Astrocyte of the spinal cord (primary cell): ENCODE data around the gene TRIM75.

Experiments
- DNase-seq: peaks from one replicate; pipeline ENCODE4 v3.0.0; 2011; ENCODE audit warnings: low read depth, low spot score
- H3K4me3 ChIP-seq: 2 replicates; pipeline ENCODE4 v1.5.1; 2011; ENCODE audit warnings: low read depth, mild to moderate bottlenecking, low read length, moderate library complexity
- in situ Hi-C: cut with HindIII; loops from 2 replicates; pipeline ENCODE4 v1.10.0; 2017; ENCODE audit warnings: low sequenced_read_pairs
- TF ChIP-seq, protein P1 (sequence below): IDR thresholded peaks from 2 replicates; pipeline ENCODE4 v1.5.1; 2012; ENCODE audit warnings: low read depth, mild to moderate bottlenecking, low read length, inconsistent platforms

The TRIM75 gene

DNA sequence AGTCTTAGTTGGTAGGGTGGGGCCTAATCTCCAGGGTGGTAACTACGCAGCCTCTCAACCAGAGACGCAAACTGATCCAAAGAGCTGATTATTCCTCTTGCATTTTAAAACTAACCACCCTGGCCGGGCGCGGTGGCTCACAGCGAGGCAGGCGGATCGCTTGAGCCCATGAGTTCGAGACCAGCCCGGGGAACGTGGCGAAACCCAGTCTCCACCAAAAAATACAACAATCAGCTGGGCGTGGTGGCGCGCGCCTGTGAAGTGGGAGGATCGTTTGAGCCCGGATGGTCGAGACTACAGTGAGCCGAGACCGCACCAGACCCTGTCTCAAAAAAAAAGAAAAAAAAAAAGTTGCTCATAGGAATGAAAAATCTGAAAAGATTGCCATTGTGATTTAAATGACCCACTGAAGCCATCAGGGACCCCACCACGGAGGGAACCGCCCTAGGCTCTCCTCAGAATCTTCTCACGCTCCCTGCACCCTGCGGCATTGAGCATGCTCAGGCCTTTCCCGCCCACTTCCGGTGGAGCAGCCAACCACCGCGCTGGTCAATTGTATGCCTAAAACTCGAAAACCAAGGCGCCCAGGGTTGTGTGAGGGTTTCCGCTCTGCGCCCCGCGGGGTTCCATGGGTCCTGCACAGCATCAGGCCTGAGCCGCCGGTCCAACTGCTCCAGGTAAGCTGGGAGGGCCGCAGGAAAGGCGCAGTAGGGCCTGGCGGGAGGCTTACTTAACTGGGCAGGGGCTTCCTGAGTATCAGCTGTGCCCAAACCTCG, 22.0 kb upstream of the TRIM75 start, which contains the start of gene TRIM60:
Gene TRIM60, plus strand, starts transcription at position 564 of the 776 bp plus-strand sequence. CDS start 8,074 bp downstream, outside the sequence.
- in situ Hi-C loops: no loop called here
- H3K4me3 ChIP-seq: no peak within 1 kb of the TSS
- no peak for DNase-seq
- TF ChIP-seq, protein P1, sequence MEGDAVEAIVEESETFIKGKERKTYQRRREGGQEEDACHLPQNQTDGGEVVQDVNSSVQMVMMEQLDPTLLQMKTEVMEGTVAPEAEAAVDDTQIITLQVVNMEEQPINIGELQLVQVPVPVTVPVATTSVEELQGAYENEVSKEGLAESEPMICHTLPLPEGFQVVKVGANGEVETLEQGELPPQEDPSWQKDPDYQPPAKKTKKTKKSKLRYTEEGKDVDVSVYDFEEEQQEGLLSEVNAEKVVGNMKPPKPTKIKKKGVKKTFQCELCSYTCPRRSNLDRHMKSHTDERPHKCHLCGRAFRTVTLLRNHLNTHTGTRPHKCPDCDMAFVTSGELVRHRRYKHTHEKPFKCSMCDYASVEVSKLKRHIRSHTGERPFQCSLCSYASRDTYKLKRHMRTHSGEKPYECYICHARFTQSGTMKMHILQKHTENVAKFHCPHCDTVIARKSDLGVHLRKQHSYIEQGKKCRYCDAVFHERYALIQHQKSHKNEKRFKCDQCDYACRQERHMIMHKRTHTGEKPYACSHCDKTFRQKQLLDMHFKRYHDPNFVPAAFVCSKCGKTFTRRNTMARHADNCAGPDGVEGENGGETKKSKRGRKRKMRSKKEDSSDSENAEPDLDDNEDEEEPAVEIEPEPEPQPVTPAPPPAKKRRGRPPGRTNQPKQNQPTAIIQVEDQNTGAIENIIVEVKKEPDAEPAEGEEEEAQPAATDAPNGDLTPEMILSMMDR: no peak

GRCh38 chr4:165048170-165048569, 5.5 kb upstream of the TRIM75 start:
- no peak for DNase-seq
- TF ChIP-seq, protein P1: no peak
- in situ Hi-C loops: no loop called here
- no peak overlapping the region for H3K4me3 ChIP-seq

DNA sequence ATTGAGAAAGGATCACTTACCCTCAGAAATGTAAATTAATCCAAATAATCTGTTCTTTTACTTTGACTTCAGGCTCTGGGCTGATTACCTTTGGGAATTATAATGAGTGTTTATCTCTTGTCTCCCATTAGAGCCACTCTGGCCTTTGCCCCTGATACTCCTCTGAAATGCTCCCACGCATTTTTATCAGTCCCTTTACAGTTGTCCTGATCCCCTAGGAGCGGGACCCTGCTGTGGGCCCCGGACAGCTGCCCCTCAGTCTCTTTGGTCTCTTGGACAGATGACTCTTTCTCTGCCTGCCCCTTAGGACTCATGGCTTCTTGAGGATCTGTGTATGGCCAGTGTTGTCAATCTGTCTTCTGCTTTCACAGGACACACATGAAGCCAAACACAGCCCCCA, 1.0 kb upstream of the TRIM75 start:
- in situ Hi-C loops: no loop called here
- TF ChIP-seq, protein P1: no peak
- H3K4me3 ChIP-seq: no peak overlapping the region
- DNase-seq: no peak

GRCh38 chr4:165055601-165056000, 1.9 kb downstream of the TRIM75 start:
- in situ Hi-C loops: no loop called here
- H3K4me3 ChIP-seq: no peak overlapping the region
- TF ChIP-seq, protein P1: no peak
- no peak for DNase-seq

GRCh38 chr4:165058666-165059065, 5.0 kb downstream of the TRIM75 start:
- TF ChIP-seq, protein P1: no peak
- DNase-seq: no peak
- in situ Hi-C loops: no loop called here
- no peak overlapping the region for H3K4me3 ChIP-seq

DNA sequence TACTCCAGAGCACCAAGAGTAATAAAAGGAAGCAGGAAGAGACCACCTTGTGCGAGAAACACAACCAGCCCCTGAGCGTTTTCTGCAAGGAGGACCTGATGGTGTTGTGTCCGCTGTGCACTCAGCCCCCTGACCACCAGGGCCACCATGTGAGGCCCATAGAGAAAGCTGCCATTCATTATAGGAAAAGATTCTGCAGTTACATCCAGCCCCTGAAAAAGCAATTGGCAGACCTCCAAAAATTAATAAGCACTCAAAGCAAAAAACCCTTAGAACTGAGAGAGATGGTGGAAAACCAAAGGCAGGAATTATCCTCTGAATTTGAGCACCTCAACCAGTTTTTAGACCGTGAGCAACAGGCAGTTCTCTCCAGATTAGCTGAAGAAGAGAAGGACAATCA, 5.7 kb downstream of the TRIM75 start:
- H3K4me3 ChIP-seq: no peak overlapping the region
- DNase-seq: no peak
- TF ChIP-seq, protein P1: no peak
- in situ Hi-C loops: no loop called here
